Effector memory CD8-positive, alpha-beta T cell (primary cell): ENCODE measurements around the gene EYA2.
"Not testable (repeated sequence)": the region's sequence is repeated elsewhere in the genome, so short reads cannot be mapped to it uniquely, and the experiment has no call there.

Experiments used
- ATAC-seq: fragments of 150-1000 bp; cut with Tn5 transposase; replicated peaks from 2 replicates; pipeline ENCODE4 v1.10.0; 2021; ENCODE audit warnings: mild to moderate bottlenecking, moderate library complexity
- DNase-seq, 3 experiments: peaks; one replicate each; pipeline ENCODE4 v3.0.0; 2021
- H3K27ac Mint-ChIP-seq, 2 donors: one replicate each; pipeline ENCODE4 v1.8.0; 2022; ENCODE audit warnings: mild to moderate bottlenecking in 2 of 2, mixed read lengths in 2 of 2, moderate library complexity in 2 of 2
- H3K27me3 Mint-ChIP-seq, 2 donors: one replicate each; pipeline ENCODE4 v1.8.0; 2022; ENCODE audit warnings: mixed read lengths in 2 of 2
- H3K36me3 Mint-ChIP-seq: one replicate; pipeline ENCODE4 v1.8.0; 2022; ENCODE audit warnings: mild to moderate bottlenecking, moderate library complexity, mixed read lengths; ENCODE audit not compliant: insufficient read depth
- H3K4me1 Mint-ChIP-seq, 2 donors: one replicate each; pipeline ENCODE4 v1.8.0; 2022; ENCODE audit warnings: low read depth in 2 of 2, mixed read lengths in 2 of 2
- H3K4me3 Mint-ChIP-seq, 2 donors: one replicate each; pipeline ENCODE4 v1.8.0; 2022; ENCODE audit warnings: mild to moderate bottlenecking in 2 of 2, mixed read lengths in 2 of 2, moderate library complexity in 2 of 2
- H3K9me3 Mint-ChIP-seq, 2 donors: one replicate each; pipeline ENCODE4 v1.8.0; 2022; ENCODE audit warnings: mixed read lengths in 2 of 2

The EYA2 gene

GRCh38 chr20:46901638-46902037, 7.0 kb downstream of the EYA2 start:
- no peak for DNase-seq
- no peak overlapping the region for H3K27ac Mint-ChIP-seq
- no peaks in the 10 kb centered on the region for H3K9me3 Mint-ChIP-seq
- no peak for ATAC-seq
- no peak overlapping the region for H3K4me3 Mint-ChIP-seq
- H3K4me1 Mint-ChIP-seq, result no peaks in the 10 kb centered on the region
- H3K27me3 Mint-ChIP-seq, result peaks cover 42 to 45% of the 10 kb centered on the region in 2 donors
- no peaks in the 10 kb centered on the region for H3K36me3 Mint-ChIP-seq

GRCh38 chr20:46903256-46903655, 8.6 kb downstream of the EYA2 start:
- DNase-seq (no peak), ATAC-seq (no peak)
- no peaks in the 10 kb centered on the region for H3K4me1 Mint-ChIP-seq
- H3K27me3 Mint-ChIP-seq, result peaks cover 27 to 29% of the 10 kb centered on the region in 2 donors
- no peaks in the 10 kb centered on the region for H3K9me3 Mint-ChIP-seq
- H3K4me3 Mint-ChIP-seq, result no peak overlapping the region
- H3K36me3 Mint-ChIP-seq, result no peaks in the 10 kb centered on the region
- no peak overlapping the region for H3K27ac Mint-ChIP-seq

DNA sequence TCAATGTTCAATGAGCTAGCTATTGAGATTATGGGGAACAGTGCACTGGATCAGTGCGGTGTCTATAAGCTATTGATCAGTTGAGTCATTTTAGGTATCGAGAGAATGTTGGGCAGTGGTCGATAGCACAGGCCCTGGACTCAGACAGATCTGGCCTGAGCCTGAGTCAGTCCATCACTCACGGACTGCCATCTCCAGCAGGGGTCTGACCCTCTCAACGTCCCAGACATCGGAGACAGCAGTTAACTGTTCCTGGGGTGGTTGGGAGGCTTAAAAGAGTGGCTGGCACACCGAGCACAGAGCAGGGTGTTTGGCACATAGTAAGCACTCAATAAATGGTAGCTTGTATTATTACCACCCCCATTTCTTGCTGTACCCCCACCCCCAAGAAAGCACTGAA, 9.3 kb downstream of the EYA2 start:
- Mint-ChIP-seq H3K27me3 (peaks cover 24% of the 10 kb centered on the region in 2 donors), H3K27ac (no peak overlapping the region), H3K4me3 (no peak overlapping the region), H3K36me3 (no peaks in the 10 kb centered on the region), H3K9me3 (no peaks in the 10 kb centered on the region), H3K4me1 (no peaks in the 10 kb centered on the region)
- no peak for ATAC-seq
- no peak for DNase-seq

GRCh38 chr20:46905364-46906125, 10.9 kb downstream of the EYA2 start:
- H3K4me3 Mint-ChIP-seq, result no peak overlapping the region

GRCh38 chr20:46913329-46914044, 18.8 kb downstream of the EYA2 start:
- H3K36me3 Mint-ChIP-seq, result no peaks in the 10 kb centered on the region
- no peaks in the 10 kb centered on the region for H3K4me1 Mint-ChIP-seq
- H3K4me3 Mint-ChIP-seq, result no peak overlapping the region
- no peak overlapping the region for H3K27ac Mint-ChIP-seq
- ATAC-seq (no peak), DNase-seq (no peak)
- H3K9me3 Mint-ChIP-seq, result no peaks in the 10 kb centered on the region
- H3K27me3 Mint-ChIP-seq, result peaks cover 10 to 46% of the 10 kb centered on the region in 2 donors

More at GRCh38 chr20:46905364-46906125, 10.9 kb downstream of the EYA2 start:
- H3K36me3 Mint-ChIP-seq, result no peaks in the 10 kb centered on the region
- H3K27me3 Mint-ChIP-seq, result peaks cover 11 to 30% of the 10 kb centered on the region in 2 donors
- no peak for ATAC-seq
- H3K9me3 Mint-ChIP-seq, result no peaks in the 10 kb centered on the region
- H3K4me1 Mint-ChIP-seq, result no peaks in the 10 kb centered on the region
- H3K27ac Mint-ChIP-seq, result no peak overlapping the region
- DNase-seq, result no peak

DNA sequence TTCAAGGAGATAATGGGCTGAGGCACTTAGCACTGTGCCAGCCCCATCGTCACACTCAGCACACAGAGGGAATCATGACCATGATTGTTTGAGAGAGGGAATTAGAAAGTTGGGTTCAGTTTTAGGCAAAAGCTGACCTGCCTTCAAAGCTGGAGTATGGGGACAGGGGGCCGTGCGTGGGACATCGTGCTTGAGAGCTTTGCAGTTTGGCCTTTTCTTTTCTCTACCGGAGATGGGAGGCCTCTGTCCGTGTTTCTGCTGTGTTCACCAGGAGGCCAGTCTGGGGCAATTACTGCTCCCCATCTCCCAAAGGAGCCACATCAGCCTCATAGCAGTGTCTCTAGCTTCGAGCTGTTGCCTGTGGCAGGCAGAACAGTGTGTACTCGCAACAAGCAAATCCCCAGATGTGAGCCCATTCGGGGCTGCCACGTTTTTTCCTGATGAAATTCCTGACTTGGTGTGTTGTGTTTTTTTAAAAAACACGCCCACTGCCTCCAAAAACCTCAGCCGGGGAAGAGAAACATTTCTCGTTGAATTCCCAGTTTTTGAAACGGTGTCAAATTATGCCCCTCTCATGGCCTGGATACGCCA, 20.2 kb downstream of the EYA2 start:
- Mint-ChIP-seq H3K4me1 (no peaks in the 10 kb centered on the region), H3K9me3 (no peaks in the 10 kb centered on the region), H3K27me3 (peaks cover 10 to 33% of the 10 kb centered on the region in 2 donors), H3K27ac (no peak overlapping the region), H3K36me3 (no peaks in the 10 kb centered on the region), H3K4me3 (no peak overlapping the region)
- ATAC-seq (no peak), DNase-seq (no peak)

GRCh38 chr20:46915575-46916257, 21.1 kb downstream of the EYA2 start:
- no peaks in the 10 kb centered on the region for H3K4me1 Mint-ChIP-seq
- H3K4me3 Mint-ChIP-seq, result no peak overlapping the region
- H3K27me3 Mint-ChIP-seq, result peaks cover 10 to 30% of the 10 kb centered on the region in 2 donors
- no peak overlapping the region for H3K27ac Mint-ChIP-seq
- H3K9me3 Mint-ChIP-seq, result no peaks in the 10 kb centered on the region
- DNase-seq (no peak), ATAC-seq (no peak)
- no peaks in the 10 kb centered on the region for H3K36me3 Mint-ChIP-seq

- Mint-ChIP-seq H3K4me3 (no peak overlapping the region), H3K27me3 (peaks cover 14 to 35% of the 10 kb centered on the region in 2 donors), H3K4me1 (no peaks in the 10 kb centered on the region), H3K27ac (no peak overlapping the region), H3K9me3 (no peaks in the 10 kb centered on the region), H3K36me3 (no peaks in the 10 kb centered on the region)
- DNase-seq, result no peak
- ATAC-seq, result no peak
Measured at GRCh38 chr20:46916258-46916603, 21.6 kb downstream of the EYA2 start.

DNA sequence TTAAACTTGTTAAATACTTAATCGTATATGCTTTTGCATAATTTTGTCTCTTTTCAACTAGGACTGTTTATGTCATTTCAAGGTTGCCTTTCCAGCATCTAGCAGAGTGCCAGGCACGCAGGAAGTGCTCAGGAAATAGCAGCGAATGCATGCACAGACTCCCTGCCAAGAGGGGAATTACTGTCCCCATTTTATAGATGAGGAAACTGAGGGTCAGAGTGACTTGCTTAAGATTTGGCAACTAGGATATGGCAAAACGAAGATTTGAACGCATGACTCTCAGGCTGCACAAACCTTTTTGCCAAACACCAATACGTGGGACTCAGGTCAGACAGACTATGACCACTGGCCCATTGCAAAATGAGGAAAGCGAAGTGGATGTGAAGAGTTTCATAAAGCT, 22.5 kb downstream of the EYA2 start:
- H3K4me1 Mint-ChIP-seq, result no peaks in the 10 kb centered on the region
- H3K27me3 Mint-ChIP-seq, result peaks cover 21 to 42% of the 10 kb centered on the region in 2 donors
- no peak for DNase-seq
- ATAC-seq, result no peak
- H3K27ac Mint-ChIP-seq, result no peak overlapping the region
- no peaks in the 10 kb centered on the region for H3K9me3 Mint-ChIP-seq
- no peak overlapping the region for H3K4me3 Mint-ChIP-seq
- H3K36me3 Mint-ChIP-seq, result no peaks in the 10 kb centered on the region

DNA sequence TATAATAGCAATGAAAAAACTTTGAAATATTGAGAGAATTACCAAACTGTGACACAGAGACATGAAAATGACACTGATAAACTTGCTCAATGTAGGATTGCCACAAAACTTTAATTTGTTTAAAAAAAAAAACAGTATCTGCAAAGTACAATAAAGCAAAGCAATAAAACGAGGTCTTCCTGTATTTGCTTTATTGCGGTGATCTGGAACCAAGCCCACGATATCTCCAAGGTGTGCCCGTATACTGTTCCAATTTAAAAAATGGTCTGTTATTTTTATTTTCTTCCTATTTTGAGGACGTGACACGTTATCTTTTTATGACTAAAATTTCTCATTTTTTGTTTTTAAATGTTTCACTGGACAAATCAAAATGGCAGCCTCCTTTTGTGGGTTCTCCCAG, 25.5 kb downstream of the EYA2 start:
- Mint-ChIP-seq H3K4me3 (no peak overlapping the region), H3K4me1 (no peaks in the 10 kb centered on the region), H3K36me3 (no peaks in the 10 kb centered on the region), H3K27ac (no peak overlapping the region), H3K27me3 (peaks cover 19 to 34% of the 10 kb centered on the region in 2 donors), H3K9me3 (no peaks in the 10 kb centered on the region)
- DNase-seq (no peak), ATAC-seq (no peak)

DNA sequence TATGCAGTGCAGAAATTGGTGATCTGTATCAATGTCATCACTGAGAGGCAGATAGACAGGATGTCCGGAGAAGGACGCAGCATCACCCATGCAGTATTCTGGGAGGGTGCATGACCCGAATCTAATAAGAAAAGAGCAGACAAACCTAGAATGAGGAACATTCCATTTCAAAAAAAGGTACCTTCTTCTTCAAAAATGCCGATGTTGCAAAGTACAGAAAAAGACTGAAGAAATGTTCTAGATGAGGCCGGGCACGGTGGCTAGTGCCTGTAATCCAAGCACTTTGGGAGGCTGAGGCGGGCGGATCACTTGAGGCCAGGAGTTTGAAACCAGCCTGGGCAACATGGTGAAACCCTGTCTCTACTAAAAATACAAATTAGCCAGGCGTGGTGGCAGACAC, 28.2 kb downstream of the EYA2 start:
- DNase-seq, H3K4me1 Mint-ChIP-seq, H3K27ac Mint-ChIP-seq, ATAC-seq, H3K4me3 Mint-ChIP-seq, H3K9me3 Mint-ChIP-seq, H3K36me3 Mint-ChIP-seq: not testable (repeated sequence)
- peaks cover 19 to 37% of the 10 kb centered on the region in 2 donors for H3K27me3 Mint-ChIP-seq

DNA sequence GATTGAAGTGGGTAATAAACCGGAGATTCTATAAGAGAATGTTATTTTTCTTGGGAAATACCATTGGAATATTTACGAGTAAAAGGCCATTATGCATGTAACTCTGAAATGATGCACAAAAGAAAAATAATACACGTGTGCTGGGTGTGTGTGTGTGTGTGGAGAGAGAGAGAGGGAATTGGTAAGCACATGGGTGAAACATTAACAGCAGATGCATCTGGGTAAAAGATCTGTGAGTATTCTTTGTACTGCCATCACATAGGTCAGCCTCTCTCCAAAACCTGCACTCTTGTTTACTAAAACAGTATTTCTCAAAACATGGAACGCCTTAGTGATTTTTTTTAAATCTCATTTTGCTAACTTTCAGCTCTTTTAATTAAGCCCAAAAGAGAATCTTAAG, 28.9 kb downstream of the EYA2 start:
- Mint-ChIP-seq H3K27me3 (peaks cover 19 to 37% of the 10 kb centered on the region in 2 donors), H3K27ac (no peak overlapping the region), H3K9me3 (no peaks in the 10 kb centered on the region), H3K4me1 (no peaks in the 10 kb centered on the region), H3K36me3 (no peaks in the 10 kb centered on the region), H3K4me3 (no peak overlapping the region)
- DNase-seq (no peak), ATAC-seq (no peak)

DNA sequence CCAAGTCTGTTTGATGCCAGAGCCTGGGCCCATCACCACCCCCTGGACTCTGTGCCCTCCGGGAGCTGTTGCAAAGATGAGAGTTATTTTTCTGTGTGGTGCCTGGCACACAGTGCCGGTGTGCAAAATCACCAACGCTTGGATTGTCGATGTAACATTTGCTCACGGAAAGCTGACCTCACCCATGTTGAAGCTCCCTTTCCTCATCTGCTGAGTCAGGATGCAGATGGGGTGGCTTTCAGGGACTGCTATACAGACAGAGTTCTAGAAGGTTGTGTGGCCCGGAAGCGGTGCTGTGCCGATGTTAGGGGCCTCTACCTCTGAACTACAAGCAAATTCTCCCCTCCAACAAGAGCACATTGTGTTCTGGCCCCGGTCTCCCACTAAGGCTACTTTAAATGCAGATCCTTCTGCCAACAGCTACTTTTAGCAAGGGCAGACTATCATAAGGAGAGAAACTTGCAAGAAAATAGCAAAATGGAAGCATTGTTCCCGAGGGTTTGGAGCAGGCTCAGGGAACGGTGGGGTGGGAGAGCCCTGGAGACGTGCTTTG, 34.0 kb downstream of the EYA2 start:
- no peak for ATAC-seq
- H3K4me3 Mint-ChIP-seq, result no peak overlapping the region
- H3K27ac Mint-ChIP-seq, result no peak overlapping the region
- no peaks in the 10 kb centered on the region for H3K9me3 Mint-ChIP-seq
- H3K36me3 Mint-ChIP-seq, result no peaks in the 10 kb centered on the region
- H3K4me1 Mint-ChIP-seq, result no peaks in the 10 kb centered on the region
- peaks cover 35 to 46% of the 10 kb centered on the region in 2 donors for H3K27me3 Mint-ChIP-seq
- no peak for DNase-seq
